MM.1S (cell line): ENCODE results near the gene SLCO4A1.

ENCODE experiments used
- DNase-seq: peaks from one replicate; pipeline ENCODE4 v3.0.0-alpha.2; 2015
- H2AFZ ChIP-seq: fragments of 300-600 bp; sonication (generic); 2 replicates; pipeline ENCODE4 v1.6.0; 2016; ENCODE audit warnings: antibody characterized with exemption, low read length
- H3F3A ChIP-seq: fragments of 300-600 bp; sonication (generic); 2 replicates; pipeline ENCODE4 v1.6.1; 2016; ENCODE audit warnings: mild to moderate bottlenecking, antibody characterized with exemption, low read length, moderate library complexity, mixed read lengths; ENCODE audit not compliant: insufficient read depth
- H3K27ac ChIP-seq: fragments of 300-600 bp; sonication (generic); 2 replicates; pipeline ENCODE4 v1.5.1; 2016; ENCODE audit warnings: mild to moderate bottlenecking, low read length
- H3K27me3 ChIP-seq: fragments of 300-600 bp; sonication (generic); replicated peaks from 2 replicates; pipeline ENCODE4 v1.6.0; 2016; ENCODE audit warnings: low read length; ENCODE audit not compliant: insufficient read depth
- H3K36me3 ChIP-seq: fragments of 300-600 bp; sonication (generic); replicated peaks from 2 replicates; pipeline ENCODE4 v1.6.1; 2016; ENCODE audit warnings: mild to moderate bottlenecking, low read length, mixed read lengths; ENCODE audit not compliant: insufficient read depth
- H3K4me1 ChIP-seq: fragments of 300-600 bp; sonication (generic); 2 replicates; pipeline ENCODE4 v1.6.1; 2016; ENCODE audit warnings: low read length, mixed read lengths
- H3K4me2 ChIP-seq: fragments of 300-600 bp; sonication (generic); 2 replicates; pipeline ENCODE4 v1.6.0; 2016; ENCODE audit warnings: low read depth, low read length
- H3K4me3 ChIP-seq: fragments of 300-600 bp; sonication (generic); 2 replicates; pipeline ENCODE4 v1.5.1; 2016; ENCODE audit warnings: low read length, mixed read lengths
- H3K79me2 ChIP-seq: fragments of 300-600 bp; sonication (generic); 2 replicates; pipeline ENCODE4 v1.6.1; 2016; ENCODE audit warnings: mixed run types, low read length, mixed read lengths
- H3K9ac ChIP-seq: fragments of 300-600 bp; sonication (generic); 2 replicates; pipeline ENCODE4 v1.6.1; 2016; ENCODE audit warnings: low read length, mixed read lengths
- H3K9me2 ChIP-seq: fragments of 300-600 bp; sonication (generic); replicated peaks from 2 replicates; pipeline ENCODE4 v1.6.1; 2016; ENCODE audit warnings: mild to moderate bottlenecking, low read length, mixed read lengths; ENCODE audit not compliant: insufficient read depth
- H3K9me3 ChIP-seq: fragments of 300-600 bp; sonication (generic); replicated peaks from 2 replicates; pipeline ENCODE4 v1.6.1; 2016; ENCODE audit warnings: mild to moderate bottlenecking, low read length, mixed read lengths; ENCODE audit not compliant: insufficient read depth
- H4K20me1 ChIP-seq: fragments of 300-600 bp; sonication (generic); 2 replicates; pipeline ENCODE4 v1.6.1; 2016; ENCODE audit warnings: mild to moderate bottlenecking, low read length, moderate library complexity, mixed read lengths; ENCODE audit not compliant: insufficient read depth
- CTCF ChIP-seq: fragments of 300-600 bp; sonication (generic); IDR thresholded peaks from 2 replicates; pipeline ENCODE4 v1.5.1; 2016; ENCODE audit warnings: antibody characterized with exemption, low read length, mixed read lengths
- EZH2 ChIP-seq: fragments of 300-600 bp; sonication (generic); optimal IDR thresholded peaks from 2 replicates; pipeline ENCODE3; 2017; ENCODE audit warnings: low read depth, mild to moderate bottlenecking, antibody characterized with exemption, low read length, mixed read lengths
- EZH2phosphoT487 ChIP-seq: fragments of 300-600 bp; sonication (generic); IDR thresholded peaks from 2 replicates; pipeline ENCODE4 v1.6.1; 2018; ENCODE audit warnings: antibody characterized with exemption, low read length

Gene SLCO4A1

GRCh38 chr20:62710886-62711702, 68.8 kb downstream of the SLCO4A1 start:
- Histone ChIP-seq H2AFZ (no peak overlapping the region), H3K27me3 (peaks cover 96% of the 10 kb centered on the region), H3K4me3 (no peak overlapping the region), H3F3A (no peaks in the 10 kb centered on the region), H3K27ac (no peak overlapping the region), H4K20me1 (no peaks in the 10 kb centered on the region), H3K9me2 (no peaks in the 10 kb centered on the region), H3K9ac (no peak overlapping the region), H3K4me1 (no peaks in the 10 kb centered on the region), H3K9me3 (no peaks in the 10 kb centered on the region), H3K79me2 (no peaks in the 10 kb centered on the region), H3K36me3 (no peaks in the 10 kb centered on the region), H3K4me2 (no peak overlapping the region)
- TF ChIP-seq EZH2 (no peak), EZH2phosphoT487 (no peak), CTCF (no peak)
- DNase-seq = no peak

- Histone ChIP-seq H3K4me3 (no peak overlapping the region), H3K9ac (no peak overlapping the region), H3K36me3 (no peaks in the 10 kb centered on the region), H2AFZ (no peak overlapping the region), H3K4me2 (no peak overlapping the region), H3K9me3 (no peaks in the 10 kb centered on the region), H3K27ac (no peak overlapping the region), H3K79me2 (no peaks in the 10 kb centered on the region), H4K20me1 (no peaks in the 10 kb centered on the region), H3K9me2 (no peaks in the 10 kb centered on the region), H3K27me3 (peaks cover 96% of the 10 kb centered on the region), H3F3A (no peaks in the 10 kb centered on the region), H3K4me1 (no peaks in the 10 kb centered on the region)
- no peak for TF ChIP-seq CTCF
- no peak for TF ChIP-seq EZH2
- no peak for TF ChIP-seq EZH2phosphoT487
- no peak for DNase-seq
These were observed 69.4 kb downstream of the SLCO4A1 start for GRCh38 chr20:62711703-62712101.

GRCh38 chr20:62712606-62713005, 70.3 kb downstream of the SLCO4A1 start:
- Histone ChIP-seq H3K9me2 (no peaks in the 10 kb centered on the region), H3K9ac (no peak overlapping the region), H3K9me3 (no peaks in the 10 kb centered on the region), H3K27ac (no peak overlapping the region), H3F3A (no peaks in the 10 kb centered on the region), H3K27me3 (peaks cover 96% of the 10 kb centered on the region), H4K20me1 (no peaks in the 10 kb centered on the region), H2AFZ (no peak overlapping the region), H3K4me2 (no peak overlapping the region), H3K36me3 (no peaks in the 10 kb centered on the region), H3K79me2 (no peaks in the 10 kb centered on the region), H3K4me3 (no peak overlapping the region), H3K4me1 (no peaks in the 10 kb centered on the region)
- DNase-seq = no peak
- TF ChIP-seq EZH2 (no peak), EZH2phosphoT487 (no peak), CTCF (no peak)
